ENCODE results near the gene NUTM2D.
"Not testable (repeated sequence)": the region's sequence is repeated elsewhere in the genome, so short reads cannot be mapped to it uniquely, and the experiment has no call there.

The NUTM2D gene

GRCh38 chr10:87357444-87357843, at the start of gene NUTM2D:
Gene NUTM2D (plus strand): TSS chr10:87357744. CDS start chr10:87358266, 522 bp downstream.
- not testable (repeated sequence) for H3K9ac ChIP-seq (ENCODE audit: low read depth, low read length); H3K27ac ChIP-seq (ENCODE audit: low read length); H3K4me3 ChIP-seq (ENCODE audit: low read length); H3K36me3 ChIP-seq (ENCODE audit: insufficient read depth, low read depth, low read length); H3K9me3 ChIP-seq (ENCODE audit: insufficient read depth, low read depth, low read length); H3K4me1 ChIP-seq (ENCODE audit: insufficient read depth, low read length); H3K27me3 ChIP-seq (ENCODE audit: insufficient read depth, low read length)

GRCh38 chr10:87308702-87309101, 48.8 kb upstream of the NUTM2D start:
- H3K4me1 ChIP-seq (ENCODE audit: insufficient read depth, low read length); H3K9me3 ChIP-seq (ENCODE audit: insufficient read depth, low read depth, low read length); H3K4me3 ChIP-seq (ENCODE audit: low read length); H3K27ac ChIP-seq (ENCODE audit: low read length); H3K36me3 ChIP-seq (ENCODE audit: insufficient read depth, low read depth, low read length); H3K27me3 ChIP-seq (ENCODE audit: insufficient read depth, low read length); H3K9ac ChIP-seq (ENCODE audit: low read depth, low read length): not testable (repeated sequence)

- H3K9me3 ChIP-seq (ENCODE audit: insufficient read depth, low read depth, low read length); H3K4me3 ChIP-seq (ENCODE audit: low read length); H3K9ac ChIP-seq (ENCODE audit: low read depth, low read length); H3K4me1 ChIP-seq (ENCODE audit: insufficient read depth, low read length); H3K36me3 ChIP-seq (ENCODE audit: insufficient read depth, low read depth, low read length); H3K27me3 ChIP-seq (ENCODE audit: insufficient read depth, low read length); H3K27ac ChIP-seq (ENCODE audit: low read length): not testable (repeated sequence)
These were observed 47.9 kb upstream of the NUTM2D start for GRCh38 chr10:87309657-87310056.

GRCh38 chr10:87311521-87311920, 46.0 kb upstream of the NUTM2D start:
- not testable (repeated sequence) for H3K27me3 ChIP-seq (ENCODE audit: insufficient read depth, low read length); H3K36me3 ChIP-seq (ENCODE audit: insufficient read depth, low read depth, low read length); H3K27ac ChIP-seq (ENCODE audit: low read length); H3K4me1 ChIP-seq (ENCODE audit: insufficient read depth, low read length); H3K4me3 ChIP-seq (ENCODE audit: low read length); H3K9ac ChIP-seq (ENCODE audit: low read depth, low read length); H3K9me3 ChIP-seq (ENCODE audit: insufficient read depth, low read depth, low read length)

GRCh38 chr10:87313649-87314359, 43.7 kb upstream of the NUTM2D start:
- H3K9ac ChIP-seq (ENCODE audit: low read depth, low read length); H3K4me1 ChIP-seq (ENCODE audit: insufficient read depth, low read length); H3K4me3 ChIP-seq (ENCODE audit: low read length); H3K27me3 ChIP-seq (ENCODE audit: insufficient read depth, low read length); H3K36me3 ChIP-seq (ENCODE audit: insufficient read depth, low read depth, low read length); H3K9me3 ChIP-seq (ENCODE audit: insufficient read depth, low read depth, low read length); H3K27ac ChIP-seq (ENCODE audit: low read length): not testable (repeated sequence)

- not testable (repeated sequence) for H3K27ac ChIP-seq (ENCODE audit: low read length); H3K9ac ChIP-seq (ENCODE audit: low read depth, low read length); H3K27me3 ChIP-seq (ENCODE audit: insufficient read depth, low read length); H3K4me3 ChIP-seq (ENCODE audit: low read length); H3K9me3 ChIP-seq (ENCODE audit: insufficient read depth, low read depth, low read length); H3K4me1 ChIP-seq (ENCODE audit: insufficient read depth, low read length); H3K36me3 ChIP-seq (ENCODE audit: insufficient read depth, low read depth, low read length)
These were observed 43.1 kb upstream of the NUTM2D start for GRCh38 chr10:87314360-87314973.

- H3K27ac ChIP-seq (ENCODE audit: low read length); H3K4me1 ChIP-seq (ENCODE audit: insufficient read depth, low read length); H3K27me3 ChIP-seq (ENCODE audit: insufficient read depth, low read length); H3K9ac ChIP-seq (ENCODE audit: low read depth, low read length); H3K36me3 ChIP-seq (ENCODE audit: insufficient read depth, low read depth, low read length); H3K9me3 ChIP-seq (ENCODE audit: insufficient read depth, low read depth, low read length); H3K4me3 ChIP-seq (ENCODE audit: low read length): not testable (repeated sequence)
These were observed 36.0 kb upstream of the NUTM2D start for GRCh38 chr10:87321505-87321904.

- H3K27ac ChIP-seq (ENCODE audit: low read length); H3K4me3 ChIP-seq (ENCODE audit: low read length); H3K9me3 ChIP-seq (ENCODE audit: insufficient read depth, low read depth, low read length); H3K36me3 ChIP-seq (ENCODE audit: insufficient read depth, low read depth, low read length); H3K9ac ChIP-seq (ENCODE audit: low read depth, low read length); H3K27me3 ChIP-seq (ENCODE audit: insufficient read depth, low read length); H3K4me1 ChIP-seq (ENCODE audit: insufficient read depth, low read length): not testable (repeated sequence)
These were observed 33.0 kb upstream of the NUTM2D start for GRCh38 chr10:87324559-87324958.

GRCh38 chr10:87327958-87328357, 29.6 kb upstream of the NUTM2D start:
- H3K4me1 ChIP-seq (ENCODE audit: insufficient read depth, low read length); H3K36me3 ChIP-seq (ENCODE audit: insufficient read depth, low read depth, low read length); H3K9me3 ChIP-seq (ENCODE audit: insufficient read depth, low read depth, low read length); H3K27ac ChIP-seq (ENCODE audit: low read length); H3K9ac ChIP-seq (ENCODE audit: low read depth, low read length); H3K4me3 ChIP-seq (ENCODE audit: low read length); H3K27me3 ChIP-seq (ENCODE audit: insufficient read depth, low read length): not testable (repeated sequence)

GRCh38 chr10:87329131-87329530, 28.4 kb upstream of the NUTM2D start:
- H3K9ac ChIP-seq (ENCODE audit: low read depth, low read length); H3K36me3 ChIP-seq (ENCODE audit: insufficient read depth, low read depth, low read length); H3K4me1 ChIP-seq (ENCODE audit: insufficient read depth, low read length); H3K27me3 ChIP-seq (ENCODE audit: insufficient read depth, low read length); H3K9me3 ChIP-seq (ENCODE audit: insufficient read depth, low read depth, low read length); H3K4me3 ChIP-seq (ENCODE audit: low read length); H3K27ac ChIP-seq (ENCODE audit: low read length): not testable (repeated sequence)

GRCh38 chr10:87332687-87333086, 24.9 kb upstream of the NUTM2D start:
- H3K27ac ChIP-seq (ENCODE audit: low read length); H3K4me3 ChIP-seq (ENCODE audit: low read length); H3K4me1 ChIP-seq (ENCODE audit: insufficient read depth, low read length); H3K27me3 ChIP-seq (ENCODE audit: insufficient read depth, low read length); H3K9ac ChIP-seq (ENCODE audit: low read depth, low read length); H3K36me3 ChIP-seq (ENCODE audit: insufficient read depth, low read depth, low read length); H3K9me3 ChIP-seq (ENCODE audit: insufficient read depth, low read depth, low read length): not testable (repeated sequence)

- H3K36me3 ChIP-seq (ENCODE audit: insufficient read depth, low read depth, low read length); H3K9me3 ChIP-seq (ENCODE audit: insufficient read depth, low read depth, low read length); H3K27me3 ChIP-seq (ENCODE audit: insufficient read depth, low read length); H3K4me1 ChIP-seq (ENCODE audit: insufficient read depth, low read length); H3K27ac ChIP-seq (ENCODE audit: low read length); H3K4me3 ChIP-seq (ENCODE audit: low read length); H3K9ac ChIP-seq (ENCODE audit: low read depth, low read length): not testable (repeated sequence)
These were observed 17.1 kb upstream of the NUTM2D start for GRCh38 chr10:87340411-87340810.
